GM12878 (cell line): Measurements from ENCODE around the gene CALN1. TPM values are rescaled to one million over a fixed set of nuclear protein-coding genes. Genes with fewer than 3 reads are reported as not detected.

Experiments
- ATAC-seq: fragments of 200-7000 bp; cut with Tn5 transposase; 3 replicates; pipeline ENCODE4 v1.9.1; 2020; ENCODE audit warnings: mild to moderate bottlenecking, moderate library complexity
- BruUV-seq: library from RNA; stranded (reverse); fragments of 400-500 nt; replicated peaks from 2 replicates; lab custom pipeline; 2021; lab: Mats Ljungman, UMichigan
- CTCF ChIA-PET: fragments of 300-600 bp; sonication (Branson Sonifier 250); formaldehyde crosslinking; extraction: SDS; loops from one replicate; lab custom pipeline; 2021; ENCODE audit warnings: inconsistent platforms; lab: Yijun Ruan, JAX
- POLR2A ChIA-PET: fragments of 350-600 bp; formaldehyde crosslinking; extraction: SDS; loops from one replicate; lab custom pipeline; 2021; ENCODE audit warnings: inconsistent platforms; lab: Charles Lee
- RAD21 ChIA-PET: fragments of 300-600 bp; sonication (Branson Sonifier 250); formaldehyde crosslinking; loops from one replicate; lab custom pipeline; 2023; ENCODE audit warnings: antibody characterized with exemption; ENCODE audit not compliant: unreplicated experiment; lab: Charles Lee
- SMC1A ChIA-PET: fragments of 300-600 bp; sonication (Branson Sonifier 250); formaldehyde crosslinking; loops from one replicate; lab custom pipeline; 2023; ENCODE audit not compliant: unreplicated experiment, uncharacterized antibody; lab: Charles Lee
- DNase-seq: peaks from one replicate; pipeline ENCODE4 v3.0.0-alpha.2; 2011; ENCODE audit warnings: low read depth, low spot score
- FAIRE-seq: peaks from 3 replicates; lab custom pipeline; 2011; peaks lifted over from hg19 to GRCh38; lab: Jason Lieb, UNC
- H2AFZ ChIP-seq: 2 replicates; pipeline ENCODE4 v1.6.0; 2011; ENCODE audit warnings: low read depth, low read length, control low read depth; ENCODE audit not compliant: control insufficient read depth
- H3K27ac ChIP-seq: 2 replicates; pipeline ENCODE4 v1.5.1; 2011; ENCODE audit warnings: control low read depth; ENCODE audit not compliant: control insufficient read depth, insufficient read depth
- H3K27me3 ChIP-seq, 2 experiments: replicated peaks in 1 of 2; 2 replicates each; pipeline versions ENCODE4 v1.6.0 to v1.6.1; 2011; ENCODE audit warnings: low read length in 1 of 2; ENCODE audit not compliant: control insufficient read depth in 2 of 2, insufficient read depth in 2 of 2
- H3K36me3 ChIP-seq, 2 experiments: 2 replicates each; pipeline ENCODE4 v1.5.1; 2011; ENCODE audit warnings: low read length in 1 of 2; ENCODE audit not compliant: control insufficient read depth in 2 of 2, insufficient read depth in 2 of 2
- H3K4me1 ChIP-seq: 2 replicates; pipeline ENCODE4 v1.6.1; 2011; ENCODE audit warnings: mild to moderate bottlenecking, low read length, moderate library complexity, mixed read lengths; ENCODE audit not compliant: control insufficient read depth, insufficient read depth
- H3K4me2 ChIP-seq: 2 replicates; pipeline ENCODE4 v1.6.0; 2011; ENCODE audit warnings: control low read depth; ENCODE audit not compliant: control insufficient read depth, insufficient read depth
- H3K4me3 ChIP-seq: fragments of 200-600 bp; sonication (generic); 2 replicates; pipeline ENCODE4 v1.5.1; 2016
- H3K79me2 ChIP-seq: 2 replicates; pipeline ENCODE4 v1.6.0; 2011; ENCODE audit warnings: low read length; ENCODE audit not compliant: control insufficient read depth, insufficient read depth
- H3K9ac ChIP-seq: 2 replicates; pipeline ENCODE4 v1.8.0; 2011; ENCODE audit warnings: low read length, control low read depth, mixed read lengths; ENCODE audit not compliant: control insufficient read depth, insufficient read depth
- H3K9me3 ChIP-seq: replicated peaks from 3 replicates; pipeline ENCODE4 v1.5.1; 2011; ENCODE audit warnings: mild to moderate bottlenecking, low read length; ENCODE audit not compliant: control insufficient read depth, insufficient read depth
- H4K20me1 ChIP-seq: 2 replicates; pipeline ENCODE4 v1.6.0; 2011; ENCODE audit not compliant: control insufficient read depth, insufficient read depth
- BCL3 ChIP-seq: IDR thresholded peaks from 2 replicates; pipeline ENCODE4 v1.6.1; 2011; ENCODE audit warnings: borderline replicate concordance, low read depth, mild to moderate bottlenecking, moderate library complexity, low read length; ENCODE audit not compliant: insufficient read depth, poor library complexity, severe bottlenecking
- BRCA1 ChIP-seq: IDR thresholded peaks from 2 replicates; pipeline ENCODE4 v1.6.1; 2011; ENCODE audit warnings: low read depth, low read length, improper control_type of control experiment
- CHD4 ChIP-seq: fragments of 200-600 bp; sonication (generic); IDR thresholded peaks from 2 replicates; pipeline ENCODE4 v1.6.1; 2016; ENCODE audit warnings: mild to moderate bottlenecking
- FOS ChIP-seq: IDR thresholded peaks from 3 replicates; pipeline ENCODE4 v1.6.1; 2011; ENCODE audit warnings: borderline replicate concordance; ENCODE audit not compliant: insufficient read length; ENCODE audit errors: extremely low read depth
- KDM1A ChIP-seq: fragments of 200-600 bp; sonication (generic); IDR thresholded peaks from 2 replicates; pipeline ENCODE4 v1.6.1; 2016; ENCODE audit warnings: borderline replicate concordance
- LARP7 ChIP-seq: fragments of 450-650 bp; IDR thresholded peaks from 2 replicates; pipeline ENCODE4 v1.6.1; 2017; ENCODE audit warnings: mild to moderate bottlenecking
- NFYB ChIP-seq: IDR thresholded peaks from 2 replicates; pipeline ENCODE4 v1.6.1; 2011; ENCODE audit warnings: low read depth, mild to moderate bottlenecking, low read length, improper control_type of control experiment, moderate library complexity; ENCODE audit not compliant: insufficient read depth
- NR2C2 ChIP-seq: IDR thresholded peaks from 2 replicates; pipeline ENCODE4 v1.6.1; 2011; ENCODE audit warnings: borderline replicate concordance, low read depth; ENCODE audit not compliant: control insufficient read depth, insufficient read length
- PML ChIP-seq: IDR thresholded peaks from 2 replicates; pipeline ENCODE4 v1.6.1; 2012; ENCODE audit warnings: low read length, inconsistent platforms
- RAD51 ChIP-seq: fragments of 450-650 bp; IDR thresholded peaks from 2 replicates; pipeline ENCODE4 v1.6.1; 2016; ENCODE audit warnings: moderate library complexity, mild to moderate bottlenecking, inconsistent platforms
- RB1 ChIP-seq: fragments of 450-650 bp; formaldehyde crosslinking; IDR thresholded peaks from 2 replicates; pipeline ENCODE4 v1.6.1; 2017; ENCODE audit warnings: mild to moderate bottlenecking, borderline replicate concordance
- RBBP5 ChIP-seq: fragments of 200-600 bp; sonication (generic); conservative IDR thresholded peaks from 2 replicates; pipeline ENCODE4 v1.6.1; 2016
- RELB ChIP-seq: fragments of 450-650 bp; IDR thresholded peaks from 2 replicates; pipeline ENCODE4 v1.6.1; 2017; ENCODE audit warnings: low read depth, mild to moderate bottlenecking, moderate library complexity
- RUNX3 ChIP-seq: IDR thresholded peaks from 2 replicates; pipeline ENCODE4 v1.6.1; 2012; ENCODE audit warnings: low read length, inconsistent platforms
- SKIL ChIP-seq: fragments of 450-650 bp; IDR thresholded peaks from 2 replicates; pipeline ENCODE4 v1.6.1; 2017; ENCODE audit warnings: mild to moderate bottlenecking, low read depth, inconsistent platforms; ENCODE audit not compliant: poor library complexity, severe bottlenecking
- SREBF1 ChIP-seq: IDR thresholded peaks from 2 replicates; pipeline ENCODE4 v1.6.1; 2012; ENCODE audit warnings: mild to moderate bottlenecking, low read length
- SUZ12 ChIP-seq: fragments of 200-600 bp; sonication (generic); IDR thresholded peaks from one replicate; pipeline ENCODE4 v1.6.1; 2018; ENCODE audit warnings: antibody characterized with exemption, mild to moderate bottlenecking; ENCODE audit not compliant: unreplicated experiment
- ZBTB40 ChIP-seq: fragments of 450-650 bp; IDR thresholded peaks from 2 replicates; pipeline ENCODE4 v1.6.1; 2016; ENCODE audit warnings: mild to moderate bottlenecking, moderate library complexity, borderline replicate concordance
- in situ Hi-C: fragments of 300-500 bp; cut with MboI; formaldehyde crosslinking; loops from 9 replicates; pipeline ENCODE4 v1.14.3; 2018; ENCODE audit warnings: mixed read lengths
- intact Hi-C: fragments of 100-400 bp; cut with micrococcal nuclease; formaldehyde crosslinking; loops from one replicate; pipeline ENCODE4 v1.14.2; 2022; ENCODE audit not compliant: unreplicated experiment
- polyA plus RNA-seq, 11 experiments: library from polyadenylated mRNA; depleted of rRNA in 4 of 11; unstranded in 6 of 11; stranded (reverse) in 5 of 11; fragments of >200 nt; fragmentation: Nextera tagmentation in 4 of 11; fragmentation: Illumina TruSeq in 1 of 11; extraction: Ambion mirVana in 4 of 11; extraction: Trizol in 1 of 11; gene quantifications; 1 replicate in 1 of 11; 2 replicates in 10 of 11; pipeline versions ENCODE4 v1.2.1 to v1.2.3, GENCODE V29; 2011 to 2016; ENCODE audit warnings: inconsistent platforms in 2 of 11, missing spikeins in 2 of 11, low read depth in 1 of 11
- total RNA-seq, 4 experiments: library from RNA; depleted of rRNA in 3 of 4; stranded (reverse); fragments of >200 nt in 3 of 4; fragmentation: Illumina TruSeq in 1 of 4; extraction: Trizol in 1 of 4; gene quantifications; 2 replicates each; pipeline versions ENCODE4 v1.2.1 to v1.2.3, GENCODE V29; 2013 to 2021

CALN1 gene
- total and polyA plus RNA-seq, 10 of the 15 experiments (the other 5 are each of a cell fraction or from before 2014, with no cell fraction given): 0.48 to 15.3 (median 1.6) TPM

- Histone ChIP-seq H3K4me2 (no peak overlapping the region), H4K20me1 (no peaks in the 10 kb centered on the region), H3K4me1 (no peaks in the 10 kb centered on the region), H3K4me3 (no peak overlapping the region), H2AFZ (no peak overlapping the region), H3K27me3 (no peaks in the 10 kb centered on the region), H3K9me3 (no peaks in the 10 kb centered on the region; the same call in 2 of the 3 replicates), H3K79me2 (no peaks in the 10 kb centered on the region), H3K9ac (no peak overlapping the region), H3K36me3 (no peaks in the 10 kb centered on the region), H3K27ac (no peak overlapping the region)
- in situ Hi-C loops: no loop called here
- DNase-seq: no peak
- intact Hi-C loops: no loop called here
- ChIA-PET POLR2A (no interaction called here), RAD21 (no interaction called here), SMC1A (no interaction called here), CTCF (no interaction called here)
- BruUV-seq: no TSS peak
- no peak for FAIRE-seq
- TF ChIP-seq RUNX3 (no peak), LARP7 (no peak), SUZ12 (no peak), ZBTB40 (no peak), NFYB (no peak), BCL3 (no peak), BRCA1 (no peak), RAD51 (no peak), SREBF1 (no peak), SKIL (no peak), PML (no peak), FOS (no peak), NR2C2 (no peak), KDM1A (no peak), RBBP5 (no peak), RB1 (no peak), CHD4 (no peak), RELB (no peak)
- ATAC-seq: no peak
These were observed 650.8 kb downstream of the CALN1 start for GRCh38 chr7:71761336-71761735.
